ENCODE data around the gene TMEM131L.
"Not testable (repeated sequence)": the region's sequence is repeated elsewhere in the genome, so short reads cannot be mapped to it uniquely, and the experiment has no call there.

The TMEM131L gene

GRCh38 chr4:153634738-153635353, 168.7 kb downstream of the TMEM131L start:
- DNase-seq, result no peak

DNA sequence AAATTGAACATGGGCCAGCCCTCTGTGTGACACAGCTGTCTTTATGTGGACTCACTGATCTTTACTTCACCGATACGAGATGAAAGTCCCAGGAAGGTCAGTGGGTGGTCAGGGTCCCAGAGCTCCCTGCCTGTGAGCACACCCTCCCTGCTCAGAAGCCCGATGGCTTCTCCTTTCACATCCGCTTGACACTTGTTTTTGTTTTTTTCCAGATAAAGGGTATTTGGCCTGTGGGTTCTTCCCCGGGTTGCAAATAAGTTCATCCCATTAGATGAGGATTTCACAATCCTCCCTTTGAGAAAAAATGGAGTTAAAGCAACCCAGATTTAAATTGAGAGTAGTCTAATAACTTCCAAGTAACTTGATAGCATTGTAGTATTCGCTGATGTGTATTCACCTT, 169.7 kb downstream of the TMEM131L start:
- no peak for DNase-seq

DNA sequence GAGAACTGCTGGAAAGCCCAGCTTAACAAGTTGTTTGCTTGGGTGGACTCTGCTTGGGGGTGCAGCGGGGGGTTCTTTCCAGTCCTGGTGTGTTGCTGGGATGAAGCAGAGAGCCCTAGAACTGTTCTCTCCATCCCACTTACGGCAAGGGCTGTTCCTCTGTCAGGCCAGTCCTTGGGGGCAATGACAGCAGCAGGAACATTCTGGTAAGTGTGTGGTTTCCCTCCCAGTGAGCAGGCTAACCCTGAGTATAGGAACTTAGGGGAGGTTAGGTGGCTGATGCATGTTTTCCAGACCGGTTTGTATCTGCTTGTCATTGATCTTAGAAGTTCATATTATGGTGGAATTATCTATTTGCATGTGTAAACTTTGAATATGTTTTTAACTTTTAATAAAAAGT, 171.0 kb downstream of the TMEM131L start:
- no peak for DNase-seq

GRCh38 chr4:153638011-153638410, 171.9 kb downstream of the TMEM131L start:
- no peak for DNase-seq

DNA sequence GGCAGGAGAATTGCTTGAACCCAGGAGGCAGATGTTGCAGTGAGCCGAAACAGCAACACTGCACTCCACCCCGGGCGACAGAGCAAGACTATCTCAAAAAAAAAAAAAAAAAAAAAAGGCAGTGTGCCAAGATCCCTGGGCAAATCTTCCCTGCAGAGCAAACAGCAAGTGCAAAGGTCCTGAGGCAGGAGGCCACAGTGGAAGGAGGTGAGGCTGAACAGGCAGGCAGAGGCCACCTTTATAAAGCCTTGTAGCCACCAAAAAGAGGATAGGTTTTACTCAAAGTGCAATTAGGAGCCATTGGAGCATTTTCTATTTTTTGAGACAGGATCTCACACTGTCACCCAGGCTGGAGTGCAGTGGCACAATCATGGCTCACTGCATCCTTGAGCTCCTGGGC, 172.8 kb downstream of the TMEM131L start:
- DNase-seq, result no peak

DNA sequence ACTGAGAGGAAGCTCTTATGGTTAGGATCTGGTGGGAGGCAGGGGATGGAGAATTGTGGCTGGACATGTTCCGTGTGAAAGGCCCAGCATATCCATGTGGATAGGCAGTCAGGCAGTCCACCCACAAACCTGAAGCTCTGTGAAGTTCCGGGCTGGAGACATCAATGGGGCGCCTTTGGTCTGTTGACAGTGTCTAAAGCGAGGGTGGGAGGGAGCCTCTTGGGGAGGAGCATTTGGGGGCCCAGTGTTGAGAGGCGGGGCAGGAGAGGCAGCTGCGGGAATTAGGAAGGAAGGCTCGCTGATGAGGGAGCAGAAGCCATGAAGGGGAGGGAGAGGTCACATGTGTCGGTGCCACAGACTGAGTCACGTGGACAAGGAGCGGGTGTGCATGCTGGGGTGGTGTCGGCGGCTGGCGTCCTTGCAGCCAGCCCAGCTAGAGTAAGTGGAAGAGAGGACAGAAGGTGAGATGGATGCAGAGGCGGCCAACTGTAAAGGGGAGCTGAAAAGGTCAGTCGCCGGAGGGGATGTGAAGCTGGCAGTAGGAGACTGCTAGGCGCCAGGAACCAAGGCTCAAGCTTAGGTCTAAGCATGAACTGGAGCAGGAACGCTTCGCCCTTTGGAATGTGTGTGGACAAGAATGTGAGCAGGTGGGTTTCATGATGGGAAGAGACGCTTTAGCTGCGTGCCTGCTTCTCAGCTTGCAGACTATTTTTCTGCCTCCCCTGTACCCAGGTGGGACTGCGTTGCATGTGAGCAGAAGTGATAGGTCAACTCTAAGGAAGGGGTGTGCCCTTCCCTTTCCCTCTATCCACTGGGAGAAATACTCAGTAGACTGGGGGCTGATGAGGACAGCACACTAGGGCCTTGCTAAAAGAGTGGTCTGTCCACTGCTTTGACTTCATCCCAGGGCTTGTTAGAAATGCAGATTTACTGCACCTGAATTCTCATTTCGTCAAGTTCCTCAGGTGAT, 174.0 kb downstream of the TMEM131L start:
- no peak for DNase-seq

- DNase-seq, result no peak
These were observed 175.4 kb downstream of the TMEM131L start for GRCh38 chr4:153641532-153641931.

GRCh38 chr4:153643406-153644383, 177.5 kb downstream of the TMEM131L start:
- no peak for DNase-seq

DNA sequence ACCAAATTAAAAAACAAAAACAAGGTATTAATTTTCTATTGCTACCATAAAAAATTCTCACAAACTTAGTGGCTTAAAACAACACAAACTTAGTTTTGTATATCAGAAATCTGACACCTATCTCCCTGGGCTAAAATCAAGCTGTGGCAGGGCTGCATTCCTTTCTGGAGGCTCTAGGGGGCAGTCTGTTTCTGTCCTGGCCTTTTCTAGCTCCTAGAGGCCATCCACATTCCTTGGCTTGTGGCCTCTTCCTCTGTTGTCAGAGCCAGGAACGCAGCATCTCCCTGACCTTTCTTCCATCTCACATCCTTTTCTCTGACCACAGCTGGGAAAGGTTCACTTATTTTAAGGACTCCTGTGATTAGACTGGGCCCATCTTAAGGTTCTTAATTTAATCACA, 179.0 kb downstream of the TMEM131L start:
- DNase-seq, result no peak

DNA sequence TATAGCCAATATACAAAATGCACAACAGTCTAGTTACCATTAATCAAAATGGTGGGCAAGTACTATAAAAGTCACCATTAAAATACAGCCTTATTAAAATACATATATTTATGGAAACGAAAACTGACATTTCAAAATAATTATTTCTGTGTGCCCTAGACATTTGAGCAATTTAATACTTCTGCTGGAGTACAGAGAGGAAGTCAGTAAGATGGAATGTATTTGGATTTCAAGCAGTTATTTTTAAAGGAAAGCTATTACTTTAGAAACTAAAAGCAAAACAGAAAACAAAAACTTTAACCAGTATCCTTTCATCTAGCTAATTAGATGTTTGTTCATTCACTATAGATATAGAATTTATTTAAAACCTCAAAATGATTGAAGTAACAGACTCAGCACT, 180.1 kb downstream of the TMEM131L start:
- no peak for DNase-seq

DNA sequence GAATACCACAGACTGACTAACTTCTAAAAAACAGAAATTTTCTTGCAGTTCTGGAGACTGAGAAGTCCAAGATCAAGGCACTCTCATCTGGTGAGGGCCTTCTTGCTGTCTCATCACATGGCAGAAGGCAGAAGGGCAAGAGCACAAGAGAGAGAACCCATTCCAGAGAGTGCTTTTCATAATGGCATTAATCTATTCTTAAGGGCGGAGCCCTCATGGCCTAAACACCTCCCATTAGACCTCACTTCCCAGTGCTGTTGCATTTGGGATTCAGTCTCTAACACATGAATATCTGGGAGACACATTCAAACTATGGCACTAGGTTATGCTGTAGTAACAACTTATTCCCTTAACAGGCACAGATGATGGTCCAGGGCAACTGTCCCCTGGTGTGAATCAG, 180.8 kb downstream of the TMEM131L start:
- no peak for DNase-seq

DNA sequence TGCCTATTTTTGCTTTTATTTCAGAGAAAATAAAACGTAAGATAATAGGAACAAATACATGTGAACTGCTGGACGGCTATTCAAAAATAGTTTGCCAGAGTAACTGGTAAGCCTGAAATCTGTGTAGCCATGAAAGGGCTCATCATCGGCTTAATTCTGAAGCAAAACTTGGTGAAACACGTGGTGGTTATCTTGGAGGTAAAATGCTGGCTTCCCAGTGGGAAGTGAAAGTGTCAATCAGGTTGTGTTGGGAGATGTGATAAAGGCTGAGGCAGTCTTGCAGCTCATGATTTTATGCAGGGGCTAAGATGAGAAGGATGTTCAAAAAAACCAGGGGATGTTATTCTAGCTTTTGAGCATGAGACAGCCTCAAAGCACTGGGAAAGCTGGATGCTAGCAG, 181.8 kb downstream of the TMEM131L start:
- DNase-seq, result no peak

GRCh38 chr4:153649572-153649991, 183.4 kb downstream of the TMEM131L start:
- DNase-seq, result no peak

GRCh38 chr4:153651116-153651515, 185.0 kb downstream of the TMEM131L start:
- DNase-seq, result no peak

- no peak for DNase-seq
These were observed 185.4 kb downstream of the TMEM131L start for GRCh38 chr4:153651587-153651986.

DNA sequence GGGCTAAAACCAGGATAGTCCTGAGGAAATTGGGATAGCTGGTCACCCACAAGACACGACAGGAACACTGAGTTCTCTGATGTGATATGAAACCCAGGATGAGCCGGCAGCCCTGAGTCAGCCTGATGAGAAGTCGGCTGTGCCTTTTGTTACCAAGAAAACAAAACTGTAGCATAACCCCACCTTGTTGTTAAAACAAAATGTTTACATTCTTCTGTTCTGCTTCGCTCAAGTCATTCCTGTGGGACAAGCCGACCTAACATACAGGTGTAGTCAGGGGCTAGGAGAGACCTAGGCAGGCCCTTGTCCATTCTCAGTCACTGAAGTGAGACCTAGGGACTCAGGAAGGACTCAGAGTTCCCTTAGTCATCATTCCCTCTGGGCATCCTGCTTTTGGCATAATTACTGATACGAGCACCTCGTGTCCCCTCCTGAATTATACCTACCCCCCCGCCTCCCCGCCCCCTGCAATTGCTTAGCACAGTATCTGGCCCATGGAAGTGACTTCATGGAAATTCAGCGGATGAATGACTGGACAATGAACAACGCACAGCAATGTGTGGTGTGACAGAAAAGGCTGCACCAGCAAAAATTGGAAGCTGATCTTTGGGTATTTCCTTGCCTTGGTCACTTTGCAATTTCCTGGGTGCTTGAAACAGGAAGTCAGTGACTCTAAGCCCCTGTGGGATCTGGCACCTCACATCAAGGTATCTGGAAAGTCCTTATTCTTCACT, 186.1 kb downstream of the TMEM131L start:
- no peak for DNase-seq

- DNase-seq, result no peak
These were observed 188.9 kb downstream of the TMEM131L start for GRCh38 chr4:153655002-153655541.

DNA sequence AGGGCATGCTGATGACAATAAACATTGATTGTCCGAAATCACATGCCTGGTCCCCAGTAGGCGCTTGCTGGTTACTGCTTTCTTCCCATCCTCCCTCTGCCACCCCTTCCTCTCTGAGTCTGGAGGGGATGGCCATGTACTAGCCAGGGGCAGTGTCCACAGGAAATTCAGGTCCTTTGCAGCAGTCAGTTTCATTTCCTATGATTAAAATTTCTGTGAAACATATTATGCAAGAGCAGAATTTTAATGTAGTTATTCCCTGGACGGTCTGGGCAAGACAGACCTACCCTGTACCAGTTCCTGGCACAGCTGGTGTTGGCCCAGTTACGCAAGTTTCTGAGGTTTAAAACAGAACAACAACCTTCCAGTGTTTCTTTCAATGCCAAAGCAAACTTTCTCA, 189.8 kb downstream of the TMEM131L start:
- no peak for DNase-seq

GRCh38 chr4:153661215-153661822, 195.2 kb downstream of the TMEM131L start:
- no peak for DNase-seq

DNA sequence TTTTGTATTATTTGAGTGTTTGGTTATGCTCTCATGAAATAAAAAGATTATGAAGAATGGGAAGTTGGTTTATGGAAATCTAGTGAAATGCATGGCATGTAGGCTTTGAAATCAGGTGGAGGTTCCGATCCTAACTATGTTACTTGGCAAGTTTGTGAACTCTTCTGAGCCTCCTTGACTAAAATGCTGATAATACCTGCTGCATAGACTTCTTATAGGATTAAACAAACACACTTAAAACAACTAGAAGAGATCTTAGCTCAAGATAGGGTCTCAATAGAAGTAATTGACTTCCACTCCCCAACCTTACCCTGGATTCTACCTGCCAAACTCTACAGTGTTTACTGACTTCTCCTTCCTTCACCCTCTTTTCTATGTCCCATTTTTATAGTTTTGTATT, 195.7 kb downstream of the TMEM131L start:
- DNase-seq, result no peak

DNA sequence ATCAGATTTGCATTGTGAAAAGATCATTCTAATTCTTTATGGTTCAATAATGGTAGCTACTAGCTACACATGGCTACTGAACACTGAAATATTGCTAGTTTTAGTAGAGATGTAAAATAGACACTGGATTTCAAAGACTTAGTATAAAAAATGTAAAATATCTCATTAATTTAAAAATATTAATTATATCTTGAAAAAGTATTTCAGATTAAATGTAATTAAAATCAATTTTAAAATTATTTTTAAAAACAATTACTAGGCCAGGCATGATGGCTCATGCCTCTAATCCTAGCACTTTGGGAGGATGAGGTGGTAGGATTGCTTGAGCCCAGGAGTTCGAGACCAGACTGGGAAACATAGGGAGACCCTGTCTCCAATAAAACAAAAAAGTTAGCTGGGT, 197.5 kb downstream of the TMEM131L start:
- no peak for DNase-seq

DNA sequence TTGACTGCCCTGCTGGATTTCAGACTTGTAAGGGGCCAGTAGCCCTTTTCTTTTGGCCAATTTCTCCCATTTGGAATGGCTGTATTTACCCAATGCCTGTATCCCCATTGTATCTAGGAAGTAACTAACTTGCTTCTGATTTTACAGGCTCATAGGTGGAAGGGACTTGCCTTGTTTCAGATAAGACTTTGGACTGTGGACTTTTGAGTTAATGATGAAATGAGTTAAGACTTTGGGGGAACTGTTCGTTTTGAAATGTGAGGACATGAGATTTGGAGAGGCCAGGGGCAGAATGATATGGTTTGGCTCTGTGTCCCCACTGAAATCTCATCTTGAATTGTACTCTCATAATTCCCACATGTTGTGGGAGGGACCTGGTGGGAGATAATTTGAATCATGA, 200.3 kb downstream of the TMEM131L start:
- not testable (repeated sequence) for DNase-seq

Measured in cerebellar nuclear complex (tissue), 1 donor.